GM18502 (cell line): Measurements from ENCODE around the gene PRDM1.

Experiments
- ATAC-seq: cut with Tn5 transposase; IDR thresholded peaks from one replicate; pipeline ENCODE4 v1.9.1; 2021; ENCODE audit warnings: mild to moderate bottlenecking; ENCODE audit not compliant: unreplicated experiment, poor library complexity

Gene PRDM1

GRCh38 chr6:106113256-106113959 lies 27.3 kb downstream of the PRDM1 start:
- no peak for ATAC-seq

- peak; percentile 78 for ATAC-seq
These were observed 28.4 kb downstream of the PRDM1 start for GRCh38 chr6:106114492-106114891.

GRCh38 chr6:106115286-106115685 lies 29.1 kb downstream of the PRDM1 start:
- ATAC-seq = no peak

GRCh38 chr6:106116125-106116832 lies 30.1 kb downstream of the PRDM1 start:
- no peak for ATAC-seq

GRCh38 chr6:106117579-106117978 lies 31.4 kb downstream of the PRDM1 start:
- no peak for ATAC-seq

- no peak for ATAC-seq
These were observed 32.8 kb downstream of the PRDM1 start for GRCh38 chr6:106118835-106119431.

- ATAC-seq = no peak
These were observed 33.4 kb downstream of the PRDM1 start for GRCh38 chr6:106119546-106119945.

GRCh38 chr6:106120006-106120405 lies 33.9 kb downstream of the PRDM1 start:
- no peak for ATAC-seq

GRCh38 chr6:106120406-106120805 lies 34.3 kb downstream of the PRDM1 start:
- ATAC-seq = no peak

- no peak for ATAC-seq
These were observed 36.3 kb downstream of the PRDM1 start for GRCh38 chr6:106122306-106122918.

GRCh38 chr6:106122938-106123656 lies 37.0 kb downstream of the PRDM1 start:
- no peak for ATAC-seq

- no peak for ATAC-seq
These were observed 37.9 kb downstream of the PRDM1 start for GRCh38 chr6:106124015-106124414.

- ATAC-seq = no peak
These were observed 38.6 kb downstream of the PRDM1 start for GRCh38 chr6:106124437-106125430.

GRCh38 chr6:106125925-106126435 lies 39.8 kb downstream of the PRDM1 start:
- peak; percentile 71 for ATAC-seq

- no peak for ATAC-seq
These were observed 40.3 kb downstream of the PRDM1 start for GRCh38 chr6:106126482-106126881.

GRCh38 chr6:106128981-106129781 lies 43.0 kb downstream of the PRDM1 start:
- no peak for ATAC-seq

GRCh38 chr6:106132153-106132698 lies 46.1 kb downstream of the PRDM1 start:
- ATAC-seq = no peak

GRCh38 chr6:106133040-106133439 lies 46.9 kb downstream of the PRDM1 start:
- ATAC-seq = no peak
